B cell (primary cell): ENCODE results near the gene CNKSR3. TPM values are rescaled to one million over a fixed set of nuclear protein-coding genes. Genes with fewer than 3 reads are reported as not detected.

Experiments
- ATAC-seq: fragments of 200-7000 bp; cut with Tn5 transposase; one replicate; pipeline ENCODE4 v1.10.0; 2021; ENCODE audit warnings: low read depth, mild to moderate bottlenecking, moderate number of reproducible peaks, moderate library complexity
- CTCF ChIA-PET: fragments of 350-600 bp; sonication (Branson Sonifier 250); formaldehyde crosslinking; loops from one replicate; lab custom pipeline; 2021; ENCODE audit warnings: antibody characterized with exemption, inconsistent platforms; lab: Charles Lee
- POLR2A ChIA-PET: fragments of 350-600 bp; sonication (Branson Sonifier 250); formaldehyde crosslinking; loops from one replicate; lab custom pipeline; 2021; ENCODE audit warnings: antibody characterized with exemption; lab: Charles Lee
- DNase-seq: peaks from one replicate; pipeline ENCODE4 v3.0.0; 2013
- H2AFZ ChIP-seq: 2 replicates; pipeline ENCODE4 v1.6.1; 2012; ENCODE audit warnings: mild to moderate bottlenecking, low read depth, low read length; ENCODE audit not compliant: insufficient read depth, poor library complexity, severe bottlenecking
- H3K27ac ChIP-seq, 2 donors: 1 replicate in 1 of 2; 2 replicates in 1 of 2; pipeline ENCODE4 v1.5.1; 2012 to 2013; ENCODE audit warnings: low read length in 2 of 2, mild to moderate bottlenecking in 2 of 2, moderate library complexity in 1 of 2
- H3K27me3 ChIP-seq, 4 experiments: fragments of 200-600 bp in 1 of 4; sonication (generic) in 1 of 4; replicated peaks in 1 of 4; 1 replicate in 2 of 4; 2 replicates in 2 of 4; pipeline versions ENCODE4 v1.6.1 to v1.7.0; 2013 to 2016; ENCODE audit warnings: low read length in 3 of 4, mild to moderate bottlenecking in 2 of 4, mixed read lengths in 1 of 4, moderate library complexity in 1 of 4; ENCODE audit not compliant: insufficient read depth in 4 of 4, control insufficient read depth in 3 of 4; ENCODE audit errors: control extremely low read depth in 1 of 4
- H3K36me3 ChIP-seq, 2 experiments: replicated peaks in 1 of 2; 1 replicate in 1 of 2; 2 replicates in 1 of 2; pipeline versions ENCODE4 v1.6.1 to v1.7.1; 2013; ENCODE audit warnings: low read length in 1 of 2; ENCODE audit not compliant: insufficient read depth in 2 of 2, control insufficient read depth in 1 of 2; ENCODE audit errors: control extremely low read depth in 1 of 2, extremely low read depth in 1 of 2
- H3K4me1 ChIP-seq, 2 donors: fragments of 200-600 bp in 1 of 2; sonication (generic) in 1 of 2; 1 replicate in 1 of 2; 2 replicates in 1 of 2; pipeline versions ENCODE4 v1.5.1 to v1.6.1; 2013 to 2017; ENCODE audit warnings: low read length in 2 of 2; ENCODE audit not compliant: control insufficient read depth in 2 of 2, insufficient read depth in 2 of 2
- H3K4me2 ChIP-seq: replicated peaks from 2 replicates; pipeline ENCODE3; 2012; ENCODE audit warnings: mild to moderate bottlenecking, low read depth, low read length; ENCODE audit not compliant: poor library complexity, severe bottlenecking
- H3K4me3 ChIP-seq, 5 experiments: fragments of 200-600 bp in 1 of 5; sonication (generic) in 1 of 5; 1 replicate in 3 of 5; 2 replicates in 2 of 5; pipeline versions ENCODE4 v1.5.1 to v1.7.0; 2011 to 2016; ENCODE audit warnings: low read length in 4 of 5, mild to moderate bottlenecking in 4 of 5, low read depth in 2 of 5, control low read depth in 1 of 5, moderate library complexity in 1 of 5; ENCODE audit not compliant: insufficient read depth in 1 of 5; ENCODE audit errors: control extremely low read depth in 1 of 5, extremely low read depth in 1 of 5
- H3K79me2 ChIP-seq: fragments of 200-600 bp; sonication (generic); one replicate; pipeline ENCODE4 v1.6.0; 2016; ENCODE audit warnings: low read length; ENCODE audit not compliant: control insufficient read depth, insufficient read depth
- H3K9ac ChIP-seq: fragments of 200-600 bp; sonication (generic); 2 replicates; pipeline ENCODE4 v1.6.1; 2017; ENCODE audit warnings: mild to moderate bottlenecking, low read length, moderate library complexity
- H3K9me3 ChIP-seq, 3 donors: one replicate each; pipeline versions ENCODE4 v1.6.1 to v1.7.1; 2013; ENCODE audit warnings: low read length in 2 of 3; ENCODE audit not compliant: control insufficient read depth in 2 of 3, insufficient read depth in 1 of 3; ENCODE audit errors: control extremely low read depth in 1 of 3
- H4K20me1 ChIP-seq: 2 replicates; pipeline ENCODE4 v1.6.0; 2012; ENCODE audit warnings: mild to moderate bottlenecking, low read length; ENCODE audit not compliant: insufficient read depth, control insufficient read depth, poor library complexity, severe bottlenecking
- H3K27ac Mint-ChIP-seq: one replicate; pipeline ENCODE4 v1.8.0; 2021; ENCODE audit warnings: mixed read lengths
- H3K27me3 Mint-ChIP-seq: one replicate; pipeline ENCODE4 v1.8.0; 2021; ENCODE audit warnings: mixed read lengths
- H3K4me1 Mint-ChIP-seq: one replicate; pipeline ENCODE4 v1.8.0; 2021; ENCODE audit warnings: mixed read lengths
- H3K4me3 Mint-ChIP-seq: one replicate; pipeline ENCODE4 v1.8.0; 2021; ENCODE audit warnings: mixed read lengths
- H3K9me3 Mint-ChIP-seq: one replicate; pipeline ENCODE4 v1.8.0; 2022; ENCODE audit warnings: mixed read lengths; ENCODE audit not compliant: insufficient read depth
- CTCF ChIP-seq: fragments of 200-600 bp; IDR thresholded peaks from one replicate; pipeline ENCODE4 v1.8.0; 2022; ENCODE audit warnings: antibody characterized with exemption, mild to moderate bottlenecking
- EZH2 ChIP-seq: IDR thresholded peaks from 2 replicates; pipeline ENCODE4 v1.6.1; 2012; ENCODE audit warnings: borderline replicate concordance, low read depth, mild to moderate bottlenecking, moderate library complexity, low read length; ENCODE audit not compliant: insufficient read depth, poor library complexity, severe bottlenecking
- WGBS: methylation state at CpG from one replicate; pipeline ENCODE4 v1.1.5; 2013; ENCODE audit warnings: missing lambda C conversion rate; ENCODE audit not compliant: insufficient coverage; 5-methylcytosine and 5-hydroxymethylcytosine counted together
- intact Hi-C: fragments of 100-400 bp; cut with micrococcal nuclease; formaldehyde crosslinking; loops from one replicate; pipeline ENCODE4 v1.10.0; 2022
- polyA plus RNA-seq: library from polyadenylated mRNA; depleted of rRNA; stranded (reverse); fragments of >200 nt; gene quantifications from 2 replicates; pipeline ENCODE4 v1.2.3, GENCODE V29; 2012
- total RNA-seq, 2 donors: library from RNA; stranded (reverse); fragments of 120-200 nt in 1 of 2; gene quantifications; 1 replicate in 1 of 2; 2 replicates in 1 of 2; pipeline versions ENCODE4 v1.2.3 to v1.2.4, GENCODE V29; 2013 to 2022

CNKSR3 gene
- total and polyA plus RNA-seq, 2 donors (not counting 1 experiment from before 2014, with no cell fraction given): not detected

- ChIA-PET CTCF (no interaction called here), POLR2A (no interaction called here)
- Histone ChIP-seq H3K4me2 (no peak overlapping the region), H3K4me3 (no peak overlapping the region), H4K20me1 (no peaks in the 10 kb centered on the region), H3K9me3 (no peaks in the 10 kb centered on the region), H3K9ac (no peak overlapping the region), H3K4me1 (no peaks in the 10 kb centered on the region), H2AFZ (no peak overlapping the region), H3K79me2 (no peaks in the 10 kb centered on the region), H3K36me3 (no peaks in the 10 kb centered on the region), H3K27me3 (no peaks in the 10 kb centered on the region), H3K27ac (no peak overlapping the region)
- ATAC-seq (no peak), DNase-seq (no peak)
- Mint-ChIP-seq H3K4me3 (no peak overlapping the region), H3K27ac (no peak overlapping the region), H3K9me3 (no peaks in the 10 kb centered on the region), H3K27me3 (no peaks in the 10 kb centered on the region), H3K4me1 (no peaks in the 10 kb centered on the region)
- 93% methylated on average over 2 of the region's 5 CpGs for WGBS
- TF ChIP-seq CTCF: no peak
- no peak for TF ChIP-seq EZH2
- intact Hi-C loops: no loop called here
These were observed 80.8 kb downstream of the CNKSR3 start for GRCh38 chr6:154429711-154430110.

GRCh38 chr6:154428897-154429296 is 81.6 kb downstream of the CNKSR3 start:
- no peaks in the 10 kb centered on the region for H3K9me3 Mint-ChIP-seq
- Histone ChIP-seq H3K79me2 (no peaks in the 10 kb centered on the region), H3K4me1 (no peaks in the 10 kb centered on the region), H3K9me3 (no peaks in the 10 kb centered on the region), H3K36me3 (no peaks in the 10 kb centered on the region), H3K27ac (no peak overlapping the region), H3K9ac (no peak overlapping the region), H4K20me1 (no peaks in the 10 kb centered on the region), H2AFZ (no peak overlapping the region), H3K27me3 (no peaks in the 10 kb centered on the region), H3K4me2 (no peak overlapping the region), H3K4me3 (no peak overlapping the region)
- no peaks in the 10 kb centered on the region for H3K27me3 Mint-ChIP-seq
- ATAC-seq: no peak
- no peak overlapping the region for H3K27ac Mint-ChIP-seq
- no peak overlapping the region for H3K4me3 Mint-ChIP-seq
- H3K4me1 Mint-ChIP-seq: no peaks in the 10 kb centered on the region
- intact Hi-C loops: no loop called here
- WGBS: 100% methylated on average over 2 of the region's 3 CpGs
- CTCF ChIA-PET: no interaction called here
- POLR2A ChIA-PET: no interaction called here
- TF ChIP-seq EZH2: no peak
- TF ChIP-seq CTCF: no peak
- no peak for DNase-seq
